HepG2 (cell line): Measurements from ENCODE around the gene STKLD1. TPM values are rescaled to one million over a fixed set of nuclear protein-coding genes. Genes with fewer than 3 reads are reported as not detected.

Experiments used
- DMAP1 ChIP-seq: IDR thresholded peaks from 2 replicates; pipeline ENCODE4 v1.6.1; 2016
- DRAP1 ChIP-seq: IDR thresholded peaks from 2 replicates; pipeline ENCODE4 v1.6.1; 2016; ENCODE audit warnings: missing genetic modification reagents, missing compliant biosample characterization
- ELF3 ChIP-seq: IDR thresholded peaks from 2 replicates; pipeline ENCODE4 v1.6.1; 2016; ENCODE audit warnings: missing genetic modification reagents, missing compliant biosample characterization
- GLMP ChIP-seq: sonication (generic); formaldehyde crosslinking; IDR thresholded peaks from 2 replicates; pipeline ENCODE4 v1.9.0; 2021; ENCODE audit warnings: missing genetic modification reagents, mild to moderate bottlenecking, borderline replicate concordance
- HDAC2 ChIP-seq: sonication (generic); formaldehyde crosslinking; IDR thresholded peaks from 2 replicates; pipeline ENCODE4 v1.4.0; 2020; ENCODE audit warnings: missing genetic modification reagents
- KDM4B ChIP-seq: sonication (generic); formaldehyde crosslinking; IDR thresholded peaks from 2 replicates; pipeline ENCODE4 v1.4.0; 2020; ENCODE audit warnings: missing genetic modification reagents
- KLF12 ChIP-seq: sonication (generic); formaldehyde crosslinking; IDR thresholded peaks from 2 replicates; pipeline ENCODE4 v1.4.0; 2020; ENCODE audit warnings: missing genetic modification reagents, borderline replicate concordance
- MXD4 ChIP-seq: IDR thresholded peaks from 2 replicates; pipeline ENCODE4 v1.6.1; 2016; ENCODE audit warnings: mild to moderate bottlenecking, missing biosample characterization, missing genetic modification reagents
- PAXIP1 ChIP-seq: sonication (generic); formaldehyde crosslinking; conservative IDR thresholded peaks from 2 replicates; pipeline ENCODE4 v1.4.0; 2020; ENCODE audit warnings: mild to moderate bottlenecking, missing genetic modification reagents, moderate library complexity
- REL ChIP-seq: sonication (generic); formaldehyde crosslinking; conservative IDR thresholded peaks from 2 replicates; pipeline ENCODE4 v1.8.0; 2022; ENCODE audit warnings: mild to moderate bottlenecking, missing genetic modification reagents, moderate library complexity
- TBX2 ChIP-seq: sonication (generic); formaldehyde crosslinking; IDR thresholded peaks from 2 replicates; pipeline ENCODE4 v1.5.0; 2020; ENCODE audit warnings: missing genetic modification reagents, mild to moderate bottlenecking, borderline replicate concordance
- ZFP37 ChIP-seq: sonication (generic); formaldehyde crosslinking; IDR thresholded peaks from 2 replicates; pipeline ENCODE4 v1.4.0; 2020; ENCODE audit warnings: missing genetic modification reagents, borderline replicate concordance
- ZNF574 ChIP-seq: sonication (generic); formaldehyde crosslinking; IDR thresholded peaks from 2 replicates; pipeline ENCODE4 v1.4.0; 2020; ENCODE audit warnings: missing genetic modification reagents
- ZNF576 ChIP-seq: sonication (generic); formaldehyde crosslinking; IDR thresholded peaks from 2 replicates; pipeline ENCODE4 v1.4.0; 2020; ENCODE audit warnings: mild to moderate bottlenecking, missing genetic modification reagents
- ZNF619 ChIP-seq: sonication (generic); formaldehyde crosslinking; IDR thresholded peaks from 2 replicates; pipeline ENCODE4 v1.4.0; 2020; ENCODE audit warnings: mild to moderate bottlenecking, missing genetic modification reagents
- ZNF75D ChIP-seq: sonication (generic); formaldehyde crosslinking; IDR thresholded peaks from 2 replicates; pipeline ENCODE4 v1.8.1; 2023; ENCODE audit warnings: missing genetic modification reagents, mild to moderate bottlenecking, borderline replicate concordance
- ZNF768 ChIP-seq: sonication (generic); formaldehyde crosslinking; IDR thresholded peaks from 2 replicates; pipeline ENCODE4 v1.4.0; 2020; ENCODE audit warnings: missing genetic modification reagents
- ZNF788 ChIP-seq: sonication (generic); formaldehyde crosslinking; IDR thresholded peaks from 2 replicates; pipeline ENCODE4 v1.5.0; 2020; ENCODE audit warnings: mild to moderate bottlenecking, missing genetic modification reagents, borderline replicate concordance
- polyA plus RNA-seq, 8 experiments: library from polyadenylated mRNA; depleted of rRNA in 3 of 8; stranded (reverse) in 7 of 8; unstranded in 1 of 8; fragments of >200 nt; fragmentation: Illumina TruSeq in 4 of 8; extraction: Trizol in 4 of 8; gene quantifications; 2 replicates each; pipeline versions ENCODE4 v1.2.1 to v1.2.3, GENCODE V29; 2011 to 2016; ENCODE audit warnings: low read depth in 4 of 8, missing spikeins in 1 of 8, mixed read lengths in 1 of 8; ENCODE audit not compliant: insufficient read depth in 1 of 8
- total RNA-seq, 5 experiments: library from RNA; depleted of rRNA; stranded (reverse); fragments of >200 nt; fragmentation: Illumina TruSeq; extraction: Trizol; gene quantifications; 2 replicates each; pipeline ENCODE4 v1.2.3, GENCODE V29; 2016; ENCODE audit warnings: low read depth in 1 of 5

STKLD1 gene
- total and polyA plus RNA-seq, 2 of the 13 experiments (the other 11 are each of a cell fraction or from before 2014, with no cell fraction given), result 1.5 to 2.2 TPM

GRCh38 chr9:133448487-133448972 is 72.4 kb downstream of the STKLD1 start (continued):
- TF ChIP-seq PAXIP1 (CRISPR knock-in tag), result peak; percentile 45; the same call in 1 of the 2 replicates
- TF ChIP-seq ZFP37 (CRISPR knock-in tag), result no peak
- TF ChIP-seq KLF12 (CRISPR knock-in tag), result no peak
- TF ChIP-seq ZNF576 (CRISPR knock-in tag), result no peak
- 0 out of 2 replicates have a peak, but pooled peaks have one; percentile 36 for TF ChIP-seq REL (CRISPR knock-in tag)
- peak; percentile 38; the same call in 1 of the 2 replicates for TF ChIP-seq TBX2
- peak; percentile 32; the same call in 1 of the 2 replicates for TF ChIP-seq DMAP1
- no peak for TF ChIP-seq ZNF75D (CRISPR knock-in tag)
- TF ChIP-seq ZNF768, result peak; percentile 32; the same call in 1 of the 2 replicates
- TF ChIP-seq ZNF788 (CRISPR knock-in tag), result 0 out of 2 replicates have a peak, but pooled peaks have one; percentile 28
- 0 out of 2 replicates have a peak, but pooled peaks have one; percentile 25 for TF ChIP-seq DRAP1 (CRISPR knock-in tag)
- TF ChIP-seq ZNF619, result no peak
- TF ChIP-seq HDAC2, result peak; percentile 28; the same call in 1 of the 2 replicates
- TF ChIP-seq ZNF574 (CRISPR knock-in tag), result peak; percentile 29; the same call in 1 of the 2 replicates
- TF ChIP-seq ELF3, result 0 out of 2 replicates have a peak, but pooled peaks have one; percentile 12
- no peak for TF ChIP-seq KDM4B (CRISPR knock-in tag)
- no peak for TF ChIP-seq GLMP
- TF ChIP-seq MXD4, result no peak
